A673 (cell line): Measurements from ENCODE around the gene C6orf52. TPM values are rescaled to one million over a fixed set of nuclear protein-coding genes. Genes with fewer than 3 reads are reported as not detected.

Experiments
- BruUV-seq: library from RNA; stranded (reverse); fragments of 400-500 nt; replicated peaks from 2 replicates; lab custom pipeline; 2021; lab: Mats Ljungman, UMichigan
- CTCF ChIA-PET: fragments of 300-600 bp; sonication (Branson Sonifier 250); formaldehyde crosslinking; loops from one replicate; lab custom pipeline; 2022; ENCODE audit warnings: antibody characterized with exemption; lab: Charles Lee
- POLR2A ChIA-PET: fragments of 300-600 bp; sonication (Branson Sonifier 250); formaldehyde crosslinking; loops from one replicate; lab custom pipeline; 2022; ENCODE audit warnings: antibody characterized with exemption; ENCODE audit not compliant: low non-redundant PET; lab: Charles Lee
- DNase-seq: peaks from one replicate; pipeline ENCODE4 v3.0.0-alpha.2; 2015; ENCODE audit warnings: low spot score
- H3K27ac ChIP-seq: fragments of 200-600 bp; sonication (generic); 2 replicates; pipeline ENCODE4 v1.5.1; 2016; ENCODE audit warnings: mixed run types, low read depth, mild to moderate bottlenecking, mixed read lengths, antibody characterized with exemption, low read length; ENCODE audit not compliant: poor library complexity, severe bottlenecking
- H3K27me3 ChIP-seq: fragments of 200-600 bp; sonication (generic); replicated peaks from 2 replicates; pipeline ENCODE4 v1.6.1; 2017; ENCODE audit warnings: mixed run types, low read depth, mild to moderate bottlenecking, mixed read lengths, antibody characterized with exemption, low read length; ENCODE audit not compliant: insufficient read depth, poor library complexity
- H3K36me3 ChIP-seq: fragments of 200-600 bp; sonication (generic); 2 replicates; pipeline ENCODE4 v1.6.1; 2016; ENCODE audit warnings: mixed run types, mild to moderate bottlenecking, mixed read lengths, antibody characterized with exemption, low read length; ENCODE audit not compliant: insufficient read depth, poor library complexity, severe bottlenecking
- H3K4me1 ChIP-seq: fragments of 200-600 bp; sonication (generic); 2 replicates; pipeline ENCODE4 v1.6.1; 2017; ENCODE audit warnings: mixed run types, mild to moderate bottlenecking, mixed read lengths, antibody characterized with exemption, low read length; ENCODE audit not compliant: insufficient read depth, poor library complexity, severe bottlenecking
- H3K4me3 ChIP-seq: fragments of 200-600 bp; sonication (generic); 2 replicates; pipeline ENCODE4 v1.5.1; 2016; ENCODE audit warnings: low read depth, mixed run types, mild to moderate bottlenecking, mixed read lengths, low read length; ENCODE audit not compliant: poor library complexity, severe bottlenecking
- H3K9me3 ChIP-seq: fragments of 200-600 bp; sonication (generic); 2 replicates; pipeline ENCODE4 v1.6.1; 2016; ENCODE audit warnings: mixed run types, low read depth, mild to moderate bottlenecking, mixed read lengths, antibody characterized with exemption, low read length; ENCODE audit not compliant: poor library complexity, severe bottlenecking
- EZH2 ChIP-seq: fragments of 200-600 bp; sonication (generic); IDR thresholded peaks from 2 replicates; pipeline ENCODE4 v1.6.1; 2017; ENCODE audit warnings: borderline replicate concordance, low read depth, mild to moderate bottlenecking, mixed read lengths, antibody characterized with exemption, low read length; ENCODE audit not compliant: poor library complexity, severe bottlenecking
- intact Hi-C: fragments of 100-400 bp; cut with micrococcal nuclease; formaldehyde crosslinking; loops from one replicate; pipeline ENCODE4 v1.10.0; 2022; ENCODE audit not compliant: unreplicated experiment
- total RNA-seq: library from RNA; stranded (reverse); gene quantifications from 2 replicates; pipeline ENCODE4 v1.2.3, GENCODE V29; 2021
- TF ChIP-seq, protein P1 (sequence below): fragments of 300-800, 200-600 bp; sonication (generic); conservative IDR thresholded peaks from 2 replicates; pipeline ENCODE4 v1.5.1; 2017; ENCODE audit warnings: low read depth, mild to moderate bottlenecking, antibody characterized with exemption, low read length, moderate library complexity, mixed read lengths

Gene C6orf52
- total RNA-seq, 1 experiment from 2014 or later = 0.69 TPM

DNA sequence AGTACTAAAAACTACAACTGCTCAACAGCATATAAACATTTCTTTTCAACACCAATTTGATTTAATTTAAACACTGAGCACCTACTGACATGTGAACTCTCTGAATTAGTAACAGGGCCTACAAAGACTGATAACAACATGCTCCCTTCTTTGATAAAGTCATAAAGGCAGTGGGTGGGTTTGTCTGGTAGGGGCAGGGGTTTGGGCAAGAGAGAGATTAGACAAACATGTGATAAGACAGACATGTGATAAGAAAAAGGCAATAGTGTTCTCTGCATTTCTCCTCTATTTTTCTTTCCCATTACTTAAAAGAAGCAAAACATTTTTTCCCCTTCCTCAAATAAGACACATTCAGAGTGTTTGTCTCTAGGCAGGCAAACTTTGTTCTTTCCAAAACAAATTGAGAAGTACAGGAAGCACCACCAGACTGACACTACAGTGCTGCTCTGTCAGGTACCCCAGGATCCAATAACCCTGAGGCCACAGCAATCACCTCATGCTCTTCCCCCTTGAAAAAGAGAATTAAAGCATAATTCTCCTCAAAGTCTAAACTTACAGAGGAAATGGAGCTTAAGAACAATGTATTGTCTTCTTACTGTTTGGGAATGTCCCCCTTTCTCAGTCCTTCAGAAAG is 11.9 kb downstream of the C6orf52 start:
- H3K4me1 ChIP-seq = no peaks in the 10 kb centered on the region
- no peaks in the 10 kb centered on the region for H3K9me3 ChIP-seq
- no peak overlapping the region for H3K27ac ChIP-seq
- no peak overlapping the region for H3K4me3 ChIP-seq
- no TSS peak for BruUV-seq
- H3K27me3 ChIP-seq = peaks cover 43% of the 10 kb centered on the region
- ChIA-PET CTCF (no interaction called here), POLR2A (no interaction called here)
- DNase-seq = no peak
- intact Hi-C loops = no loop called here
- no peak for TF ChIP-seq EZH2
- TF ChIP-seq, protein P1, sequence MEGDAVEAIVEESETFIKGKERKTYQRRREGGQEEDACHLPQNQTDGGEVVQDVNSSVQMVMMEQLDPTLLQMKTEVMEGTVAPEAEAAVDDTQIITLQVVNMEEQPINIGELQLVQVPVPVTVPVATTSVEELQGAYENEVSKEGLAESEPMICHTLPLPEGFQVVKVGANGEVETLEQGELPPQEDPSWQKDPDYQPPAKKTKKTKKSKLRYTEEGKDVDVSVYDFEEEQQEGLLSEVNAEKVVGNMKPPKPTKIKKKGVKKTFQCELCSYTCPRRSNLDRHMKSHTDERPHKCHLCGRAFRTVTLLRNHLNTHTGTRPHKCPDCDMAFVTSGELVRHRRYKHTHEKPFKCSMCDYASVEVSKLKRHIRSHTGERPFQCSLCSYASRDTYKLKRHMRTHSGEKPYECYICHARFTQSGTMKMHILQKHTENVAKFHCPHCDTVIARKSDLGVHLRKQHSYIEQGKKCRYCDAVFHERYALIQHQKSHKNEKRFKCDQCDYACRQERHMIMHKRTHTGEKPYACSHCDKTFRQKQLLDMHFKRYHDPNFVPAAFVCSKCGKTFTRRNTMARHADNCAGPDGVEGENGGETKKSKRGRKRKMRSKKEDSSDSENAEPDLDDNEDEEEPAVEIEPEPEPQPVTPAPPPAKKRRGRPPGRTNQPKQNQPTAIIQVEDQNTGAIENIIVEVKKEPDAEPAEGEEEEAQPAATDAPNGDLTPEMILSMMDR = no peak
- no peaks in the 10 kb centered on the region for H3K36me3 ChIP-seq

DNA sequence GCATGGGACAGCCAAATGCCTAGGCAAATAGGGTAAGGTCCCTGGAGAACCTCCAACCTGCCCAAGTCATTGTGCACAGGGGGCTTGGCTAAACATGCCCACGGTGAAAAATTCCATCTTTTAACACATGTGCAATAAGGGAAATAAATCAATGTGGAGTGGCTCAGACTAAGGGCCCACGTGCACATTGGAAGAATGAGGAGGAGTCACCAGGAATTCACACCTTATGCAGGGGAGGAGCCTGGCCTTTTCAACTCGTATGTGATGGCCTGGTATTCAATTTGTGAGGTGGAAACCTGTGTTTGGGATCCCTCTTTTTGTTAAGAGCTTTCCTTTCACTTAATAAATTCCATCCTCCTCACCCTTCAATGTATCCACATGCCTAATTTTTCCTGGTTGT is 12.6 kb downstream of the C6orf52 start:
- no peaks in the 10 kb centered on the region for H3K4me1 ChIP-seq
- no peak for TF ChIP-seq EZH2
- TF ChIP-seq, protein P1 = no peak
- no peaks in the 10 kb centered on the region for H3K9me3 ChIP-seq
- intact Hi-C loops = no loop called here
- H3K27me3 ChIP-seq = peaks cover 36% of the 10 kb centered on the region
- BruUV-seq = no TSS peak
- H3K4me3 ChIP-seq = no peak overlapping the region
- ChIA-PET POLR2A (no interaction called here), CTCF (no interaction called here)
- no peaks in the 10 kb centered on the region for H3K36me3 ChIP-seq
- no peak for DNase-seq
- H3K27ac ChIP-seq = no peak overlapping the region

DNA sequence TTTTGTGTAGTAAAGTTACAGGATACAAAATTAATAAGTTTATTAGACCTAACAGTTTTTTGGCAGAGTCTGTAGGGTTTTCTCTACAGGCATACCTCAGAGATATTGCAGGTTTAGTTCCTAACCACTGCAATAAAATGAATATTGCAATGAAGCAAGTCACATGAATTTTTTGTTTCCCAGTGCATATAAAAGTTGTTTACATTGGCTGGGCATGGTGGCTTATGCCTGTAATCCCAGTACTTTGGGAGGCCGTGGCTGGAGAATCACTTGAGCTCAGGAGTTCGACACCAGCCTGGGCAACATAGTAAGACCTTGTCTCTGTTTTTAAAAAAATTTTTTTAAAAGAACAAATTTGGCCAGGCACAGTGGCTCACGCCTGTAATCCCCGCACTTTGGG is 16.0 kb downstream of the C6orf52 start:
- TF ChIP-seq, protein P1 = no peak
- CTCF ChIA-PET = no interaction called here
- no peak overlapping the region for H3K27ac ChIP-seq
- H3K9me3 ChIP-seq = no peaks in the 10 kb centered on the region
- POLR2A ChIA-PET = no interaction called here
- H3K4me1 ChIP-seq = no peaks in the 10 kb centered on the region
- no peak overlapping the region for H3K4me3 ChIP-seq
- no peaks in the 10 kb centered on the region for H3K36me3 ChIP-seq
- H3K27me3 ChIP-seq = peaks cover 9% of the 10 kb centered on the region
- BruUV-seq = no TSS peak
- no peak for DNase-seq
- intact Hi-C loops = no loop called here
